ENCODE data around the gene SMYD3. TPM values are rescaled to one million over a fixed set of nuclear protein-coding genes. Genes with fewer than 3 reads are reported as not detected.

SMYD3 gene
- total and polyA plus RNA-seq, 2 of the 4 experiments (the other 2 are of a cell fraction), result 26.5 to 37.6 TPM

DNA sequence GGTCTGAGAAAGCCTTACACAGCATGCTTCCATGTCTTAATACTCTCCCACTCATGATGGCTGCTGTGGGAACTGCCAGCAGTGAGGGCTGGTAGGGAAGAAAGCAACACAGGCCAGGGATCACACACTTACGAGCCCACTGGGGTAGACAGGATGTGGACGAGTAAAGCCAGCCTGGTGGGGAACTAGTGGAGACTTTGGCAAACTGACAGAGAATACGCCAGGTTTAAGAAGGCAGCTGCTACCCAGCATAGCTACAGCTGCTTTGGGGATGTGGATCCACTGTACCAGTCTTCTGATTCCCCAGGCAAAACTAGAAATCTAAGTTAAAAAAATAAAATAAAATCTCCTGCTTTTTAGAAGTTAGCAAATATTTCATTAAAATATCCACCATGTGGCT, 664.0 kb downstream of the SMYD3 start:
- Histone ChIP-seq H4K91ac (ENCODE audit: insufficient read depth, low read depth, low read length) (no peak overlapping the region), H3K27me3 (ENCODE audit: control insufficient read depth, insufficient read depth, low read length) (no peaks in the 10 kb centered on the region), H3K79me1 (ENCODE audit: low read depth in 1 of 2, low read length in 2 of 2) (no peaks in the 10 kb centered on the region; a peak in 1 of 4 replicates), H3K14ac (replicated peaks; ENCODE audit: low read depth, low read length) (no peak overlapping the region), H2BK5ac (ENCODE audit: low read depth, low read length, poor library complexity, severe bottlenecking) (no peak overlapping the region), H2AK9ac (replicated peaks; ENCODE audit: low read depth, low read length, poor library complexity) (no peak overlapping the region), H3K9ac (ENCODE audit: low read depth, low read length) (no peak overlapping the region), H3K18ac (ENCODE audit: low read depth, low read length) (no peak overlapping the region), H3K9me1 (ENCODE audit: insufficient read depth, low read length) (peaks cover 2% of the 10 kb centered on the region; the same call in 1 of the 2 replicates), H2BK120ac (ENCODE audit: low read depth, low read length) (no peak overlapping the region), H3K27ac (ENCODE audit: insufficient read depth, low read length) (no peak overlapping the region), H2AK5ac (ENCODE audit: low read depth, low read length) (no peak overlapping the region), H2BK15ac (ENCODE audit: low read depth, low read length) (no peak overlapping the region), H3K4me2 (ENCODE audit: low read depth, low read length) (no peak overlapping the region), H3K4me1 (ENCODE audit: control insufficient read depth, insufficient read depth, low read length) (peaks cover under 1% of the 10 kb centered on the region; the same call in 1 of the 2 replicates), H4K8ac (ENCODE audit: low read depth in 2 of 2, low read length in 2 of 2) (no peak overlapping the region), H2BK20ac (ENCODE audit: low read depth, low read length) (no peak overlapping the region), H3K36me3 (ENCODE audit: control insufficient read depth, insufficient read depth, low read length) (no peaks in the 10 kb centered on the region), H4K20me1 (ENCODE audit: insufficient read depth, low read length) (no peaks in the 10 kb centered on the region), H3K9me3 (ENCODE audit: control insufficient read depth, insufficient read depth, low read length) (no peaks in the 10 kb centered on the region), H4K5ac (ENCODE audit: low read depth, low read length) (no peak overlapping the region), H2AFZ (replicated peaks; ENCODE audit: low read length, poor library complexity) (no peak overlapping the region), H3K4me3 (ENCODE audit: insufficient read depth, low read depth, low read length) (no peak overlapping the region), H3K4ac (ENCODE audit: low read depth, low read length) (no peak overlapping the region), H3K23ac (ENCODE audit: low read depth, low read length) (no peak overlapping the region), H3K56ac (ENCODE audit: extremely low read depth, insufficient read depth, low read length) (no peak overlapping the region)
- ChIA-PET POLR2A (ENCODE audit: unreplicated experiment) (no interaction called here), CTCF (interaction anchor here (1.0 kb wide), 1 partner anchor 12 kb away, joined by 3 read pairs; no protein-coding TSS in a partner anchor)
- DNase-seq (no peak), ATAC-seq (ENCODE audit: low read depth) (no peak)
- intact Hi-C loops (cut with micrococcal nuclease) (no loop called here), in situ Hi-C loops (cut with MboI; ENCODE audit: low sequenced_read_pairs) (no loop called here), dilution Hi-C loops (cut with HindIII; ENCODE audit: low sequenced_read_pairs, unreplicated experiment) (no loop called here)
- WGBS, 2 experiments (ENCODE audit: extremely low coverage in 2 of 2, insufficient read length in 1 of 2), result 40% methylated on average over 1 of the region's 3 CpGs; no CpG with 5 or more reads in 1 of the 2 experiments
- TF ChIP-seq MXI1 (IDR thresholded peaks at IDR 0.05; ENCODE audit: borderline replicate concordance, low read depth, low read length) (no peak), BHLHE40 (IDR thresholded peaks at IDR 0.05; ENCODE audit: low read depth, low read length) (no peak), NFE2L2 (IDR thresholded peaks at IDR 0.05; ENCODE audit: low read depth, low read length) (no peak), MAFK (IDR thresholded peaks at IDR 0.05; ENCODE audit: low read depth, low read length) (no peak)
- TF ChIP-seq, protein P1, sequence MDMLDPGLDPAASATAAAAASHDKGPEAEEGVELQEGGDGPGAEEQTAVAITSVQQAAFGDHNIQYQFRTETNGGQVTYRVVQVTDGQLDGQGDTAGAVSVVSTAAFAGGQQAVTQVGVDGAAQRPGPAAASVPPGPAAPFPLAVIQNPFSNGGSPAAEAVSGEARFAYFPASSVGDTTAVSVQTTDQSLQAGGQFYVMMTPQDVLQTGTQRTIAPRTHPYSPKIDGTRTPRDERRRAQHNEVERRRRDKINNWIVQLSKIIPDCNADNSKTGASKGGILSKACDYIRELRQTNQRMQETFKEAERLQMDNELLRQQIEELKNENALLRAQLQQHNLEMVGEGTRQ (IDR thresholded peaks at IDR 0.05; ENCODE audit: low read depth, low read length), result no peak
- BruUV-seq (replicated peaks), result no TSS peak
